ENCODE results near the gene TUBG2. TPM values are rescaled to one million over a fixed set of nuclear protein-coding genes. Genes with fewer than 3 reads are reported as not detected.

TUBG2 gene
- total and polyA plus RNA-seq, 4 donors: 6.9 to 22.0 (median 11.7) TPM

GRCh38 chr17:42699415-42699740, 40.3 kb downstream of the TUBG2 start:
- Histone ChIP-seq H3K4me1 (ENCODE audit: control insufficient read depth in 5 of 5, insufficient read depth in 5 of 5, low read length in 5 of 5) (no peaks in the 10 kb centered on the region), H3K9ac (ENCODE audit: insufficient read depth in 1 of 2, low read length in 2 of 2) (no peak overlapping the region), H3K27me3 (ENCODE audit: control insufficient read depth in 3 of 3, insufficient read depth in 3 of 3, low read length in 2 of 3) (peaks cover 0 to 4% (median 0%) of the 10 kb centered on the region in 3 donors), H3K36me3 (ENCODE audit: control insufficient read depth in 4 of 4, insufficient read depth in 4 of 4, low read length in 4 of 4) (peaks cover 9 to 43% (median 16%) of the 10 kb centered on the region in 4 donors), H3K27ac (ENCODE audit: low read depth in 1 of 2, low read length in 1 of 2) (peak overlapping the region in 1 of 2 donors; percentile 33), H3K4me3 (no peak overlapping the region), H3K9me3 (ENCODE audit: control insufficient read depth in 4 of 4, insufficient read depth in 3 of 4, low read length in 3 of 4) (no peaks in the 10 kb centered on the region)
- WGBS, 2 donors: 92 to 95% methylated on average over 4 of the region's 4 CpGs
- TF ChIP-seq, protein P1, sequence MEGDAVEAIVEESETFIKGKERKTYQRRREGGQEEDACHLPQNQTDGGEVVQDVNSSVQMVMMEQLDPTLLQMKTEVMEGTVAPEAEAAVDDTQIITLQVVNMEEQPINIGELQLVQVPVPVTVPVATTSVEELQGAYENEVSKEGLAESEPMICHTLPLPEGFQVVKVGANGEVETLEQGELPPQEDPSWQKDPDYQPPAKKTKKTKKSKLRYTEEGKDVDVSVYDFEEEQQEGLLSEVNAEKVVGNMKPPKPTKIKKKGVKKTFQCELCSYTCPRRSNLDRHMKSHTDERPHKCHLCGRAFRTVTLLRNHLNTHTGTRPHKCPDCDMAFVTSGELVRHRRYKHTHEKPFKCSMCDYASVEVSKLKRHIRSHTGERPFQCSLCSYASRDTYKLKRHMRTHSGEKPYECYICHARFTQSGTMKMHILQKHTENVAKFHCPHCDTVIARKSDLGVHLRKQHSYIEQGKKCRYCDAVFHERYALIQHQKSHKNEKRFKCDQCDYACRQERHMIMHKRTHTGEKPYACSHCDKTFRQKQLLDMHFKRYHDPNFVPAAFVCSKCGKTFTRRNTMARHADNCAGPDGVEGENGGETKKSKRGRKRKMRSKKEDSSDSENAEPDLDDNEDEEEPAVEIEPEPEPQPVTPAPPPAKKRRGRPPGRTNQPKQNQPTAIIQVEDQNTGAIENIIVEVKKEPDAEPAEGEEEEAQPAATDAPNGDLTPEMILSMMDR (IDR thresholded peaks at IDR 0.05; ENCODE audit: control extremely low read depth, extremely low read depth): no peak
- ATAC-seq (ENCODE audit: insufficient read depth, low FRiP score): no peak
- DNase-seq: no peak

- Histone ChIP-seq H3K36me3 (ENCODE audit: control insufficient read depth in 4 of 4, insufficient read depth in 4 of 4, low read length in 4 of 4) (peaks cover 16 to 55% (median 22%) of the 10 kb centered on the region in 4 donors), H3K27me3 (ENCODE audit: control insufficient read depth in 3 of 3, insufficient read depth in 3 of 3, low read length in 2 of 3) (peaks cover 0 to 4% (median 0%) of the 10 kb centered on the region in 3 donors), H3K27ac (ENCODE audit: low read depth in 1 of 2, low read length in 1 of 2) (no peak overlapping the region), H3K9me3 (ENCODE audit: control insufficient read depth in 4 of 4, insufficient read depth in 3 of 4, low read length in 3 of 4) (no peaks in the 10 kb centered on the region), H3K4me1 (ENCODE audit: control insufficient read depth in 5 of 5, insufficient read depth in 5 of 5, low read length in 5 of 5) (no peaks in the 10 kb centered on the region), H3K4me3 (no peak overlapping the region), H3K9ac (ENCODE audit: insufficient read depth in 1 of 2, low read length in 2 of 2) (no peak overlapping the region)
- WGBS, 2 donors: 80 to 93% methylated on average over 10 of the region's 10 CpGs
- DNase-seq (no peak), ATAC-seq (ENCODE audit: insufficient read depth, low FRiP score) (no peak)
- TF ChIP-seq, protein P1 (IDR thresholded peaks at IDR 0.05; ENCODE audit: control extremely low read depth, extremely low read depth): no peak
Measured at GRCh38 chr17:42700586-42701289, 41.7 kb downstream of the TUBG2 start.

DNA sequence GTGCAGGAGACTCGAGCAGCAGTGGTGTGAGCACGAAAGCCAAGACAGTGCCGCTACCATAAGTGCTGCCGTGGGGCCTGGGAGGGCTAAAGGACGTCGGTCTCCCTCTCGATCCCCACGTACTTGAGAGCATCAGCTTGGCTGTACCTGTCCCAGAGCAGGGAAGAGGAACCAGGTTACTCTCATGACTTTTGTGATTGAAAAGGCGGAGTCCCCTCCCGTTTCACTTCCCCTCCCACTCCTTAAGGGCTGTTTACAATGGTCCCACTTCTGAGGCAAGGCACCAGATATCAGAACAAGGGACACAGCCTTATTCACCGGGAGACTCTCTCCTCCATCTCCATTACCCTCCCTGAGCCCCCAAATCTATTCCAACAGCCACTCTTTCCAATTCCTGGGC, 43.4 kb downstream of the TUBG2 start:
- ATAC-seq (ENCODE audit: insufficient read depth, low FRiP score): no peak
- WGBS, 2 donors: 87 to 91% methylated on average over 11 of the region's 11 CpGs
- Histone ChIP-seq H3K4me3 (no peak overlapping the region), H3K9ac (ENCODE audit: insufficient read depth in 1 of 2, low read length in 2 of 2) (no peak overlapping the region), H3K4me1 (ENCODE audit: control insufficient read depth in 5 of 5, insufficient read depth in 5 of 5, low read length in 5 of 5) (no peaks in the 10 kb centered on the region), H3K9me3 (ENCODE audit: control insufficient read depth in 4 of 4, insufficient read depth in 3 of 4, low read length in 3 of 4) (no peaks in the 10 kb centered on the region), H3K27me3 (ENCODE audit: control insufficient read depth in 3 of 3, insufficient read depth in 3 of 3, low read length in 2 of 3) (peaks cover 0 to 4% (median 0%) of the 10 kb centered on the region in 3 donors), H3K36me3 (ENCODE audit: control insufficient read depth in 4 of 4, insufficient read depth in 4 of 4, low read length in 4 of 4) (peaks cover 16 to 53% (median 31%) of the 10 kb centered on the region in 4 donors), H3K27ac (ENCODE audit: low read depth in 1 of 2, low read length in 1 of 2) (no peak overlapping the region)
- no peak for DNase-seq
- TF ChIP-seq, protein P1 (IDR thresholded peaks at IDR 0.05; ENCODE audit: control extremely low read depth, extremely low read depth): no peak

GRCh38 chr17:42704490-42704836, 45.4 kb downstream of the TUBG2 start:
- ATAC-seq (ENCODE audit: insufficient read depth, low FRiP score) (no peak), DNase-seq (no peak)
- TF ChIP-seq, protein P1 (IDR thresholded peaks at IDR 0.05; ENCODE audit: control extremely low read depth, extremely low read depth): no peak
- no peak overlapping the region for H3K4me3 ChIP-seq
- peaks cover 0 to 4% (median 0%) of the 10 kb centered on the region in 3 donors for H3K27me3 ChIP-seq (ENCODE audit: control insufficient read depth in 3 of 3, insufficient read depth in 3 of 3, low read length in 2 of 3)
- H3K4me1 ChIP-seq (ENCODE audit: control insufficient read depth in 5 of 5, insufficient read depth in 5 of 5, low read length in 5 of 5): no peaks in the 10 kb centered on the region
- 92 to 95% methylated on average over 5 of the region's 5 CpGs for WGBS, 2 donors
- H3K9ac ChIP-seq (ENCODE audit: insufficient read depth in 1 of 2, low read length in 2 of 2): no peak overlapping the region
- no peaks in the 10 kb centered on the region for H3K9me3 ChIP-seq (ENCODE audit: control insufficient read depth in 4 of 4, insufficient read depth in 3 of 4, low read length in 3 of 4)
- peaks cover 27 to 60% (median 47%) of the 10 kb centered on the region in 4 donors for H3K36me3 ChIP-seq (ENCODE audit: control insufficient read depth in 4 of 4, insufficient read depth in 4 of 4, low read length in 4 of 4)
- H3K27ac ChIP-seq (ENCODE audit: low read depth in 1 of 2, low read length in 1 of 2): no peak overlapping the region
